Natural killer cell (primary cell): Measurements from ENCODE around the gene NAV2. TPM values are rescaled to one million over a fixed set of nuclear protein-coding genes. Genes with fewer than 3 reads are reported as not detected.

Experiments
- ATAC-seq, 3 donors: fragments of 150-1000 bp in 2 of 3; fragments of 200-7000 bp in 1 of 3; cut with Tn5 transposase; 1 replicate in 1 of 3; 2 replicates in 2 of 3; pipeline ENCODE4 v1.10.0; 2021; ENCODE audit warnings: mild to moderate bottlenecking in 2 of 3, moderate library complexity in 2 of 3
- DNase-seq, 2 donors: peaks; one replicate each; pipeline versions ENCODE4 v3.0.0 to v3.0.0-alpha.2; 2013 to 2021; ENCODE audit warnings: mixed read lengths in 1 of 2
- H3K27ac ChIP-seq: one replicate; pipeline ENCODE4 v1.5.1; 2013; ENCODE audit warnings: mild to moderate bottlenecking, low read length
- H3K27me3 ChIP-seq: one replicate; pipeline ENCODE4 v1.6.1; 2013; ENCODE audit warnings: low read length; ENCODE audit not compliant: control insufficient read depth, insufficient read depth
- H3K36me3 ChIP-seq: one replicate; pipeline ENCODE4 v1.6.1; 2013; ENCODE audit warnings: low read length; ENCODE audit not compliant: control insufficient read depth, insufficient read depth
- H3K4me1 ChIP-seq: one replicate; pipeline ENCODE4 v1.6.1; 2013; ENCODE audit warnings: low read length; ENCODE audit not compliant: control insufficient read depth, insufficient read depth
- H3K4me3 ChIP-seq: one replicate; pipeline ENCODE4 v1.5.1; 2013; ENCODE audit warnings: low read length
- H3K9me3 ChIP-seq: one replicate; pipeline ENCODE4 v1.6.1; 2013; ENCODE audit warnings: low read length; ENCODE audit not compliant: control insufficient read depth, insufficient read depth
- H3K27ac Mint-ChIP-seq, 2 donors: one replicate each; pipeline ENCODE4 v1.8.0; 2022; ENCODE audit warnings: mild to moderate bottlenecking in 2 of 2, mixed read lengths in 2 of 2, moderate library complexity in 1 of 2
- H3K27me3 Mint-ChIP-seq, 2 donors: one replicate each; pipeline ENCODE4 v1.8.0; 2022; ENCODE audit warnings: low read depth in 2 of 2, mixed read lengths in 2 of 2
- H3K36me3 Mint-ChIP-seq: one replicate; pipeline ENCODE4 v1.8.0; 2022; ENCODE audit warnings: mixed read lengths
- H3K4me1 Mint-ChIP-seq, 2 donors: one replicate each; pipeline ENCODE4 v1.8.0; 2022; ENCODE audit warnings: mixed read lengths in 2 of 2
- H3K4me3 Mint-ChIP-seq: one replicate; pipeline ENCODE4 v1.8.0; 2022; ENCODE audit warnings: mild to moderate bottlenecking, moderate library complexity, mixed read lengths
- H3K9me3 Mint-ChIP-seq, 2 donors: one replicate each; pipeline ENCODE4 v1.8.0; 2022; ENCODE audit warnings: mixed read lengths in 2 of 2
- WGBS: methylation state at CpG from one replicate; pipeline ENCODE4 v1.1.7; 2013; ENCODE audit warnings: missing lambda C conversion rate; ENCODE audit not compliant: insufficient coverage; 5-methylcytosine and 5-hydroxymethylcytosine counted together
- intact Hi-C: fragments of 100-400 bp; cut with micrococcal nuclease; formaldehyde crosslinking; loops from one replicate; pipeline ENCODE4 v1.14.2; 2022
- total RNA-seq, 4 donors: library from RNA; stranded (reverse); fragments of 120-200 nt in 1 of 4; gene quantifications; one replicate each; pipeline versions ENCODE4 v1.2.3 to v1.2.4, GENCODE V29; 2013 to 2022
- TF ChIP-seq, protein P1 (sequence below): fragments of 200-600 bp; IDR thresholded peaks from one replicate; pipeline ENCODE4 v1.8.0; 2022; ENCODE audit warnings: antibody characterized with exemption

NAV2 gene
- total RNA-seq, 3 donors from 2014 or later (not counting 1 experiment from before 2014, with no cell fraction given) = 0.14 to 1.6 (median 0.43) TPM

DNA sequence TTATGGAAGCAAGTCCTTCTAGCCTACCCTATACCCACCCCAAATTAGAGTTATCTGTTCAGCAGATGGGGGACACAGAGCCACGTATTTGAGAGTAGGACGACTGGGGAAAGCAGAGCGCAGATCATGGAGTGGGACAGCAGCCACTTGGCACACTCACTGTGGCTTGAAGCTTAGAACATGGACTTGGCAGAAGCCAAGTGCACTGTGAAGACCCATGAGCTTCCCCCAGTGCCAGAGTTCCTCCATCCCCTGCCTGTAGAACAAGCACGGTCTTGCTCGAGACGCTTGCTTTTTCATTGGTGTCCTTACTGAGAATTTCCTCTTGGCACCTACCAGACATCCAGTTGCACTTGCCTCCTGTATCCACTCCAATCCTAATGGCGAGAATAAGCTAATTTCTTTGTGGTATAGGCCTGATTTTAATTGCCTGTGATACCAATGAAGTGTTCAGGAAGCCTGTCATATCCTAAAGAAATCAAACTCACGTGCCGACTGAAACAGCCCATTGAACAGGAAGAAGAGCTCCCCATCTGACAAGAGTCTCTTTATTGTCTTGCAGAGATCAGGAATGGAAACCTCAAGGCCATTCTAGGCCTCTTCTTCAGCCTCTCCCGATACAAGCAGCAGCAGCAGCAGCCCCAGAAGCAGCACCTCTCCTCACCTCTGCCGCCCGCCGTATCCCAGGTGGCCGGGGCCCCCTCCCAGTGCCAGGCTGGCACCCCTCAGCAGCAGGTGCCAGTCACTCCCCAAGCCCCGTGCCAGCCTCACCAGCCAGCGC is 166.9 kb downstream of the NAV2 start:
- Mint-ChIP-seq H3K36me3 (no peaks in the 10 kb centered on the region), H3K27ac (no peak overlapping the region), H3K4me1 (no peaks in the 10 kb centered on the region), H3K27me3 (peaks cover 5 to 9% of the 10 kb centered on the region in 2 donors), H3K4me3 (no peak overlapping the region), H3K9me3 (no peaks in the 10 kb centered on the region)
- Histone ChIP-seq H3K4me3 (no peak overlapping the region), H3K4me1 (no peaks in the 10 kb centered on the region), H3K27ac (no peak overlapping the region), H3K36me3 (no peaks in the 10 kb centered on the region), H3K27me3 (no peaks in the 10 kb centered on the region), H3K9me3 (no peaks in the 10 kb centered on the region)
- intact Hi-C loops = no loop called here
- TF ChIP-seq, protein P1, sequence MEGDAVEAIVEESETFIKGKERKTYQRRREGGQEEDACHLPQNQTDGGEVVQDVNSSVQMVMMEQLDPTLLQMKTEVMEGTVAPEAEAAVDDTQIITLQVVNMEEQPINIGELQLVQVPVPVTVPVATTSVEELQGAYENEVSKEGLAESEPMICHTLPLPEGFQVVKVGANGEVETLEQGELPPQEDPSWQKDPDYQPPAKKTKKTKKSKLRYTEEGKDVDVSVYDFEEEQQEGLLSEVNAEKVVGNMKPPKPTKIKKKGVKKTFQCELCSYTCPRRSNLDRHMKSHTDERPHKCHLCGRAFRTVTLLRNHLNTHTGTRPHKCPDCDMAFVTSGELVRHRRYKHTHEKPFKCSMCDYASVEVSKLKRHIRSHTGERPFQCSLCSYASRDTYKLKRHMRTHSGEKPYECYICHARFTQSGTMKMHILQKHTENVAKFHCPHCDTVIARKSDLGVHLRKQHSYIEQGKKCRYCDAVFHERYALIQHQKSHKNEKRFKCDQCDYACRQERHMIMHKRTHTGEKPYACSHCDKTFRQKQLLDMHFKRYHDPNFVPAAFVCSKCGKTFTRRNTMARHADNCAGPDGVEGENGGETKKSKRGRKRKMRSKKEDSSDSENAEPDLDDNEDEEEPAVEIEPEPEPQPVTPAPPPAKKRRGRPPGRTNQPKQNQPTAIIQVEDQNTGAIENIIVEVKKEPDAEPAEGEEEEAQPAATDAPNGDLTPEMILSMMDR = no peak
- DNase-seq = no peak
- no peak for ATAC-seq
- WGBS = 88% methylated on average over 15 of the region's 16 CpGs

DNA sequence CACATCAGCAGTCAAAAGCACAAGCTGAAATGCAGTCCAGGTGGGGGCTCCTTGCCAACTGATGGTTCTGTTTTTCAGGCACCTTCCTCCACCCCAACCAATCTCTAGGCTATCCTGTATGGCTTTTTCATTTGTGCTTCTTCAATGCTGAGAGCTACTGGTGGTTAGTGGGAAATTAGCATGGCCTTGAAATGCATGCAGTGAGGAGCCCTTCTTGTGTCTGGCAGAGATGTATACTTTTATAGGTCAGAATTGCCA is 167.4 kb downstream of the NAV2 start:
- H3K27me3 ChIP-seq = no peaks in the 10 kb centered on the region
- intact Hi-C loops = no loop called here
- no peaks in the 10 kb centered on the region for H3K4me1 ChIP-seq
- H3K4me1 Mint-ChIP-seq = no peaks in the 10 kb centered on the region
- TF ChIP-seq, protein P1 = no peak
- no peak overlapping the region for H3K27ac Mint-ChIP-seq
- ATAC-seq (no peak), DNase-seq (no peak)
- no peaks in the 10 kb centered on the region for H3K9me3 Mint-ChIP-seq
- H3K27me3 Mint-ChIP-seq = peaks cover 5 to 9% of the 10 kb centered on the region in 2 donors
- H3K4me3 Mint-ChIP-seq = no peak overlapping the region
- H3K4me3 ChIP-seq = no peak overlapping the region
- no peak overlapping the region for H3K27ac ChIP-seq
- H3K36me3 Mint-ChIP-seq = no peaks in the 10 kb centered on the region
- H3K36me3 ChIP-seq = no peaks in the 10 kb centered on the region
- no peaks in the 10 kb centered on the region for H3K9me3 ChIP-seq

DNA sequence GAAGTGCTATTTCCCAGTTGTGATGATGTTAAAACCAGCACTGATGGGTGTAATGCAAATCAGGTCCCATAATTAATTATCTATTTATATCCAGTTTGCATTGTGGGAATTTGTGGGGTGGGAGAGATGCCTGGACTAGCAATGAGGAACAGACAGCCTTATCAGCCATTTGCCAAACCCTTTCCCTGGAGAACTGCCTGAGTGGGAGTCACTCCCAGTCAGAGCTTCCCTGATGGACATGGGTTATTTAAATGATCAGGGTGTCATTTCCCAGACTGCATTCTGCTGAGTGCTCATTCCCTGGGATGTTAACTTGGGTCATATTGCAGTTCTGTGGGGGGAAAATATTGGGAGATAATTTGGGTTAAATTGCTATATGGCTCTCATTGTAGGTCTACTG is 168.5 kb downstream of the NAV2 start:
- no peaks in the 10 kb centered on the region for H3K36me3 Mint-ChIP-seq
- peaks cover 5 to 9% of the 10 kb centered on the region in 2 donors for H3K27me3 Mint-ChIP-seq
- no peaks in the 10 kb centered on the region for H3K36me3 ChIP-seq
- intact Hi-C loops = no loop called here
- H3K27ac ChIP-seq = no peak overlapping the region
- TF ChIP-seq, protein P1 = no peak
- DNase-seq (no peak), ATAC-seq (no peak)
- no peaks in the 10 kb centered on the region for H3K9me3 ChIP-seq
- no peaks in the 10 kb centered on the region for H3K4me1 Mint-ChIP-seq
- no peak overlapping the region for H3K27ac Mint-ChIP-seq
- H3K27me3 ChIP-seq = no peaks in the 10 kb centered on the region
- no peak overlapping the region for H3K4me3 ChIP-seq
- H3K9me3 Mint-ChIP-seq = no peaks in the 10 kb centered on the region
- H3K4me1 ChIP-seq = no peaks in the 10 kb centered on the region
- H3K4me3 Mint-ChIP-seq = no peak overlapping the region

DNA sequence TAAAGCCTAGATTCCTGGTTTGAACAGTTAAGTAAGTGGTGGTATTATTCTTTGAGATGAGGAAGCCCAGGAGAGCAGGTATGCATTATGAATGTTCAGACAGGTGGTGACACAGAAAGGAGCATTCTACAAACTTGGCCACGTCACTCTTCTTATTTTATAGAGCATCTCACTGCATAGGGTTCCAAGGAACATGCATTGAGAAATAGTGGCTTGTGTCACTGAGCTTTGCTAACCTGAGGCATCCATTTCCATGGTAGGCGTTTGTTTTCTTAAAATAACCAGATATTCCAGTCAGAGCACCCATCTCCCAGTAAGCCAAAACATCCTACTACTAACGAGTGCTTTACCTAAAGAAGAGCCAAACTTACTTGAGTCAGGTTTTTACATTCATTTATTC is 169.7 kb downstream of the NAV2 start:
- Histone ChIP-seq H3K27ac (no peak overlapping the region), H3K9me3 (no peaks in the 10 kb centered on the region), H3K36me3 (no peaks in the 10 kb centered on the region), H3K4me3 (no peak overlapping the region), H3K4me1 (no peaks in the 10 kb centered on the region), H3K27me3 (no peaks in the 10 kb centered on the region)
- Mint-ChIP-seq H3K4me1 (no peaks in the 10 kb centered on the region), H3K36me3 (no peaks in the 10 kb centered on the region), H3K27me3 (peaks cover 5 to 9% of the 10 kb centered on the region in 2 donors), H3K27ac (no peak overlapping the region), H3K9me3 (no peaks in the 10 kb centered on the region), H3K4me3 (no peak overlapping the region)
- TF ChIP-seq, protein P1 = no peak
- WGBS = 84% methylated on average over 3 of the region's 3 CpGs
- intact Hi-C loops = no loop called here
- ATAC-seq = no peak
- no peak for DNase-seq
